Kasumi-1 (cell line): ENCODE results near the gene PDCD10.

Experiments
- DNase-seq, 2 experiments: peaks; one replicate each; lab custom pipeline; 2025; lab: John Stamatoyannopoulos, UW

Gene PDCD10

DNA sequence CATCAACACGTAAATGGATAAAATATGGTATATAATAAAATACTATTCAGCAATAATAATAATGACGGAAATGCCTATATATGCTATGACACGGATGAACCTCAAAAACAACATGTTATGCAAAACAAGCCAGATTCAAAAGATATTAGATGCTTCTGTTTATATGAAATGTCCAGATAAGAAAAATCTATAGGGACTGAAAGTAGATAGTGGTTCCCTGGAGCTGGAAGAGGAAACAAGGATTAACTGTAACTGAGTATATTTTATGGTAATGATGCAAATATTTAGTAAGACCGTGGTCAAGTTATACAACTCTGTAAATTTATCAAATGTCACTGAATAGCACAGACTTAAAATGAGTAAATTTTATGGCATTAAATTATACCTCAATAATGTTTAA, 55.2 kb downstream of the PDCD10 start:
- DNase-seq, result no peak

DNA sequence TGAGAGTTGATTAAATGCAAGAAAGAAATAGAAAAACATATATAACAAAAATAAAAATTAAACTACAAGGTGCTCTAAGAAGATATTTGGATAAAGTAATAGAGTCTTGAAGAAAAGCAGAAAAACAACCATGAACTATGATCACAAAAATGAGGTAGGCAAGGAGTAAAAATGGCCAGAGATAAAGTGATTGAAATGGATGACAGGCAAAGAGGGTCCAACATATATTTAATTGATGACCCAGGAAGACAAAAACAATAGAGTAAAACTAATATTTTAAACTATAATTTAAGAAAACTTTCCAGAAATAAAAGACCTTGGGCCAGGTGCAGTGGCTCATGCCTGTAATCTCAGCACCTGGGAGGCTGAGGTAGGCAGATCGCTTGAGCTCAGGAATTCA, 58.8 kb downstream of the PDCD10 start:
- no peak for DNase-seq

DNA sequence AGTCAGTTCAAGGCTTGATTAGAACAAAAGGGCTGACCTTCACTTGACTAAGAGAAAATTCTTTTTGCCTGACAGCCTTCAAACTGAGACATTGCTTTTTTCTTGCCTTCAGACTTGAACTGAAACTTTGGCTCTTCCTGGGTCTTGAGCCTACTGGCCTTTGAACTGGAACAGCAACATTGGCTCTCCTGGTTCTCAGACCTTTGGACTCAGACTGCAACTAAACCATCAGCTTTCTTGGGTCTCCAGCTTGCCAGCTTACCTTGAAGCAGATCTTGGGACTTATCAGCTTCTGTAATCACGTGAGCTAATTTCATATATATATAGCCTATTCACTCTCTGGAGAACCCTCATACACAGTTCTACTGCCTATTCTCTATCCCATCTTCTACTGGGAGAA, 61.5 kb downstream of the PDCD10 start:
- DNase-seq, result no peak

DNA sequence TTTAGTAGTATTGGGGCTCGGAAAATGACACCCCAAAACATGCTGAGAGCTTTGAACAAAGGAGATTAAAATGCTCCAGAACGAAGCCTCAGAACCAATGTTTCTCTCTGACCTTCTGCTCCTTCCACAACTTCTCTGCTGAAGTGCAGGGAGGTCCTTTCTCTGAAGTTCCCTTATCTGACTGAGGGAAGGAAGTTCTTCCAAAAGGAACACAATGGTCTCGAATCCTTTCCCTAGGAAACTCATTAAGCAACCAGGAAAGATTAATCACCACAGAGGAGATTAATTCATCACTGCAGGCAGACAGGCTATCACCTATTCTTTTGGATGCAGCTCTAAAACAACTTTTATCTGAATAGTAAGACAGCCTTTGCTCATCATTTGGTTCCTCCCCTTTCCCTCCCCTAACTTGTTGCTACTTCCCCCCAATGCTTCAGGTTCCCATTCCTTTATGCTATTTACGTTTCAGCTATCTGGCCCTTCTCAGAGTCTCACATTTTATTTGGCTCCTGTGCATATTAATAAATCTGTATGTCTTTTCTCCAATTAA, 62.7 kb downstream of the PDCD10 start:
- no peak for DNase-seq

DNA sequence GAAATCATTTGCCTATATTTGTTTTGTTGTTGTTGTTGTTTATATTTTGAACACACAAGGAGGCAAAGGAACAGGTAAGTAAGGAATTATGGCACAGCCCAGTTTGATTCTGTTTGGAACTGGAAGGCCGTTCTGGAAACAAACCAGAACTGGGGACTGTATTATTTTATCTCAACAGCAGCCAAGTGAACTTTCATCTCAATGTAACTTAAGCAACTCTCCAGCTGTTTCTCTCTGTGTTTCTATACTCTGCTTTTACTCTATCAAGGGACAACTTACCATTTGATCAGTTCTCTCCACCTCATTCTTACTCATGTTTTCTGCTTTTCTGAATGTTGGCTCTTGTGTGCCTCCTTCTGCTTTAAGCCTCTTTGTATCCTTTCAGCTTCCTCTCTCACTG, 65.0 kb downstream of the PDCD10 start:
- no peak for DNase-seq

DNA sequence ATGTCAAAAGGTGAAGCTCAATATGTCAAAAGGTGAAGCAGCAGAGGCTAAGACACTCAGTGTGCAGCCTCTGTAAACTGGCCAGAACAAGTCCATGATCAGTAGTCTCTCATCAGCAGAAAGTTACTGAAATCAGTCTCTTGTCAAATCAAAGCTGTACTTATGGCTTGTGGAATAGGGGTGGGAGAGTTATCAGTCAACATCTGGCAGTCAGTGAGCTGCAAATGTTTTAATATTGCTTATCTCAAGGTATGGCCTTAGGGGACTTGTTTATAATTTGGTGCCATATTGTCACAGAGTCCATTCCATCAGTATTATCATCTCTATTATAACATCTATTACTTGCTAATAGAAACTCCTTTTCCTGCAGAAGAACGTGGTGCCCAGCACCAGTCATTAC, 66.0 kb downstream of the PDCD10 start:
- no peak for DNase-seq

DNA sequence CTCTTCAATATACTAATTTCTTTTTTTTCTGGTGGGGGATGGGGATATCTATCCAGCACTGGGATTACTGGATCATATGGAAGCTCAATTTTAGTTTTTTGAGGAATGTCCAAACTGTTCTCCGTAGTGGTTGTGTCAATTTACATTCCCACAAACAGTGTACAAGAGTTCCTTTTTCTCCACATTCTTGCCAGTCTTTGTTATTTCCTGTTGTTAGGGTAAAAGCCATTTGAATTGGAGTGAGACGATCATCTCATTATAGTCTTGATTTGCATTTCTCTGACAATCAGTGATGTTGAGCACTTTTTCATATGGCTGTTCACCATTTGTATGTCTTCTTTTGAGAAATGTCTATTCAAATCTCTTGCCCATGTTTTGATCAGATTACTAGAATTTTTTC, 68.1 kb downstream of the PDCD10 start:
- no peak for DNase-seq

DNA sequence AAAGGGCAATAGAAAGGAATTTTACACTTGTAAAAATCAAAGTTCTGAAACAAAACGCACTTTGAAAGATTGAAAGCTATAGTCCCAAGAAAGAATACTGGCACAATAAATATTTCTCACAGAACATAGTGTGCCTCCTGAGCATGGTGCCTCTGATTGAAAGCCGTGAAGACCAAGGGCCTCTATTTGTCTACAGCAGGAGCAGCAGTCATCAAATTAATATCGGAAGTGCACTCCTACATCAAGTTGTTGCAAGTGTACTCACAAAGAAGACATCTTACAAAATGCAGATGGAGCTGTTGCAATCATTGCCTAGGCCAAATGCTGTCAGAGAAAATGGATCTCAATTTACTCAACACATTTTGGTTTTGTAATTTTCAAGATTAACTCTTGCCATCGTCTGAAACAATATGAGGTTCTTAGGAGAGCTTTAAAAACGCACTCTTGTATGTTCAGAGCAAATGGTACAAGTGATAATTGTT, 71.7 kb downstream of the PDCD10 start:
- no peak for DNase-seq

DNA sequence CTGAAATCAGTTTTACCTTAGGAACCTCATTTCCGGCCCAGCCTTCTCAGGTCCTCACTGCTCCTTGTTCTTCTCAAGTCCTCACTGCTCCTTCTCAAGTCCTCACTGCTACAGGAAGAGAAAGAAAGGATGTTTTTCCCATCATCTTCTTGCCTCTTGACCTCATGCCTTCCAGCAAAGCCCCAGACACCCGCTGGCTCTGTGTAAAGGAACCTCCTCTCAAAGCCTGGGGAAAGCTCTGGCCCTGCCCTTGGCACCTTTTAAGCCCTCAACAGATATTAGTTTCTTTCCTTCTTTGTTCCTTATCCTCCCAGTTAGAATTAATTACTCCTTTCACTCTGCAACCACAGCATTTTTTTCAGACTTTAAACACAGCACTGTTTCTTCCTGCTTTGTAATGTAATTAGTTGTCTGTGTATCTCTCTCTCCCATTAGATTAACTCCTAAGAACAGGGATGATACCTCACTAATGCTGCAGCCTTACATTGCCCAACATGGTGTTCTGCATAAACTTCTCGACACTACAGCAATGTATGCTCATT, 76.9 kb downstream of the PDCD10 start:
- no peak for DNase-seq

DNA sequence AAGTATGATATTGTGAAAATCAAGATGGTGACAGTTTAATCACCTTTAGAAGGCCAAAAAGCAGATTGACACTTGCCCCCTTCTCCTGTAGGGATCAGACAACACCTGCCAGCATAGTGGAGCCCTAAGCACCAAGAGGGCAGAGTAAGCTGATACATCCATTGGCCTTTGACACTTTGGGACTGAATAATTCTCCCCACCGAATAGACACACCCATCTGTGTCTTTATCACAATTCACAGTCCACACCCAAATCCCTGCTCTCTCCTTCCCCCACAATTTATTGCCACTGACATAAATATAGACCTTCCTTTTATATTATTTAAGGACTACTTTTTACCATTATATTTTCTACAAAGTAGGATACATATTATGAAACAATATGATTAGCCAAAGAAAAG, 77.9 kb downstream of the PDCD10 start:
- DNase-seq, result no peak

DNA sequence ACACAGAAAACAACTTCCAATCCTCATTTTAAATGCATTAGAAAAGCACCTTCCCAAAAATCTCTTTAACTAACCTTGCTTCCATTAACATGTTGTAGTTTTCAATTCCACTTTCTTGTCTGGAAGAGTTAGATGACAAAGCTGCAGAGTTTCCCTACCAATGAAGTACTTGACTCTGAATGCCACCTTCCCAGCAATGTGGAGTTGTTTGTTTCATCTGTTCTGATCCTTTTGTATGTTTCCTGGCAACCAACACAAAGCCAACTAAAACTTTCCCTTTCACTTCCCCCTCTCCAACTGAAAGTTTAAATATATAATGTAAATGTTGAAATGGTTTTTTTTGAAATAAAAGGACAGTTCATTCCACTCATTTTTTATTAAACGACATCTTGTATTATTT, 80.9 kb downstream of the PDCD10 start, which contains the start of gene WDR49:
Gene WDR49 (minus strand): TSS at position 183 of the 400 bp plus-strand sequence. CDS start 517 bp downstream, outside the sequence.
- DNase-seq, result peak; percentile 31 to 57

DNA sequence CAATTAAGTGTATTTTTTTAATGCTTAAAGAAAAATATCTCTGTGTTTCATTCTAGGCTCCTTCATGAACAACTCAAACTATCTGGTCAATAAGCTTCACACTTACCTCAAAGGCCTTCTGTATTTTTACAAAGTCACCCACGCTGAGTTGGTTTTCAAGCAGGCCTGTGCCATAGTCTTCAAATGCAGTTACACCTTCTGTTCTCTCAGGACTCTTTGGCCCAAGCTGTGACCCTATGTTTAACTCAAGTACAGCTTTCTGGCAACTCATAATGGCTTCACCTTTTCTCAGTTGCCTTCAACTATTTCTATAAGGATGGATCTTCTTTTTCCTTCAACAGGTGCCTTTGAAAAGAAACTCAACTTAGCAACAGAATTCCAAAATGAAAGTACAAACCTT, 81.5 kb downstream of the PDCD10 start:
- no peak for DNase-seq

DNA sequence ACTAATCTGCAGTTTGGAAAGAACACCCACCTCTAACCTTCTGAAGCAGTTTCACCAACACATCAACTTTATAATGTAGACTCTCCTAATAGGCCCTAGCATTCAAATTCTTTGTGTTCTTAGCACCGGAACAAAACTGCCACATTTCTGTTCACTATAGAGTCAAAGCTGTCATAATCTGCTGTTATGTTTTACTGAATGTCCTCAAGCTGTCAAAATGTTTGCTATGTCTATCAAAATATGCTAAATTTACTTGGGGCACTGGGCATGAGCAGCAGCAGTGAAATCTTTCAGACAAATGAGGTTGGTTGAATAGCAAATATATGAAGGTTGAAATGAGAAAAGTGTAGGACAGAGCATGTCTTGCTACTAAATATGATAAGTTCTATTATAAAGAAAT, 82.9 kb downstream of the PDCD10 start:
- no peak for DNase-seq

DNA sequence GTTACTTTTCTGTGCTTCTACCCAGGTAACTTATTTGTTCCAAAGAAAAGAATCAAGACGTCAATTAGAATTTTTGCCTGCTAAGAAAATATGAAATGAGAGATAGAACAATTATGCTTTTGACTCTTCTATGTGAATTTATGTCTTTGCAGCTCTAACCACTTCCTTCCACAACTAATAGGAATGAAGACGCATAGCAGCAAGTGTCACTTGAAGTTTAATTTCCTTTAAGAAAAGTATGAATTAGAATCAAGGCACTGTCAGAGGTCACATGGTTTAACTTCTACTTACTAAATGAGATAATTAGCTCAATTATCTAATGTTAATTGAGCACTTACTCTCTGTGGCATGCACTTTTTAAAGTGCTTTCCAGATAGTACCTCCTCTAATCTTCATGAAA, 84.2 kb downstream of the PDCD10 start:
- DNase-seq, result peak in 1 of 2 experiments; percentile 6

DNA sequence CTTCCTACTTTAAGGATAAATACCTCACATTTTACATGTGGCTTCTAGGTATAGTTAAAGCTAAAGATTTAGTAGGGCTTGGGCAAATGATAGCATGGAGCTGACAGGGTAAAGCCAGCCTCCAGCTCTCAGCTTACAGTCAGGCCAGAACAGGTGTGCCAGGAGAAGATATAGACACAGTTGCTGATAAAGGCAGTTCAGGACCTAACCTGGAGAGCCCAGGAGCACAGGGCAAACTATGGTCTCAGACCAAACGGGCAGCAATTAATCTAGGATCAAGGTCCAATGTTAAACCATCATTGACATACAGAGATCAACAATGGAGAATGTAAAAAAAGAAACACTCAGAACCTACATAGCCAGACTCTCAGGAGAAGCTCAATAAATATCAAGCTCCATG, 84.9 kb downstream of the PDCD10 start:
- no peak for DNase-seq

DNA sequence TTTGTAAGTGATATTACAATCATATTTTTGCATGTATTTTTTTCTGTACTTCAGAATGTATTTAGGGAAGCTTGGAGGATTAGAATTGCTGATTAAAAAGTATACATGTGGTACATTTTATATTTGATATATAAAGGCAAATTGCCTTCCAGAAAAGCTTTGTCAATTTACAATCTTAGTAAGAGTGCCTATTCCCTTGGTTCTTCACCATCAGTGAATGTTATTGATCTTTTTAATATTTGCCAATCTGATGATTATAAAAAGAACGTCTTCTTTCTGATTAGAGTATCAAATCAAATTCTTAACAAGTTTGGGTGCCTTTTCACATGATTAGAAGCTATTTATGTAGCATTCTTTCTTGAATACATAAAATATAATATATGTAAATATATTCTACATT, 90.1 kb downstream of the PDCD10 start:
- no peak for DNase-seq
